ENCODE results near the gene BATF2. TPM values are rescaled to one million over a fixed set of nuclear protein-coding genes. Genes with fewer than 3 reads are reported as not detected.
"Not testable (repeated sequence)": the region's sequence is repeated elsewhere in the genome, so short reads cannot be mapped to it uniquely, and the experiment has no call there.

BATF2 gene
- total and polyA plus RNA-seq, 11 donors, result 0.87 to 33.4 (median 1.6) TPM

DNA sequence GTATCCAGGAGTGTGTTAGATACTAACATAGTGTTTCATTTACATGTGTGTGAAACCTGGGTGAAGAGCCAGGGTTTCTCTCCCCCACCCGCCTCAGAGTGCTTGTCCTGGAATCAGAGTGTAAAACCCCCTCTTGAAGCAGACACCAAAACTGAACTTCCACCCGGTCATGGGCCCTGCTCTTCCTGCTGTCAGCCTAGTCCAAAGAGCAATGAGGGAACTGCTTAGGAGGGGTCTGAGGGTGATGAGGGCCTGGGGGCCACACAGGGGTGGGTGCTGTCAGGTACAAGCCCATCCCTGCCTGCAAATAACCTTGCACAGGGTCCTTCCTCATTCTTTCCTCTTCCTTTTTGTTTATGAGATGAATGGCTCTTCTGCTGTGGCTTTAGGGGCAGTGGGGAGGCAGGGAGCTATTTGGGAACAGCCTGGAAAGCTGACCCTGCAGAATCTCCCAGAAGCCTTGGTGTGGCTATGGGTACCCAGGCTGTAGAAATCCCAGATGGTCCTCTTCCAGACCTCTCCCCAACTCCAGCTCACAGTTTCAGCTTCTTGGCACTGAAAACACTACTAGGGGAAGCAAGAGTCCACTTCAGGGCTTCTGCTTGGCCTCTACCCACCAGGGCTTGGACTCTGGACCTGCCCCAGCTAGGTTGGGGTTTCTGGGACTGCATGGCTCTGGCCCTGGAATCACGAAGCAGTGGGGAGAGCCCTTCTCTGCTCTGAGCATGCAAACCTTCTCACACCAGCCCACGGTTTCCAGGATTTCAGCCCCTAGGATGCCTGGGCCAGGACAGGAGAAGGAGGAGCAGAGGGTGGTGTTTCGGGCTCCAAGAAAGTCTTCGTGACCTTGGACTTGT lies 8.5 kb downstream of the BATF2 start:
- 76 to 86% (median 84%) methylated on average over 5 to 6 of the region's 6 CpGs for WGBS, 4 donors
- DNase-seq, result no peak
- Histone ChIP-seq H3K4me1 (peaks cover 0 to 53% (median 21%) of the 10 kb centered on the region in 12 donors), H3K9me3 (no peaks in the 10 kb centered on the region), H3K4me3 (no peak overlapping the region), H3K27me3 (no peaks in the 10 kb centered on the region), H3K27ac (no peak overlapping the region), H3K36me3 (peaks cover 0 to 29% (median 0%) of the 10 kb centered on the region in 9 donors)
- intact Hi-C loops (cut with DNase I), result no loop called here
- ATAC-seq, result no peak
- TF ChIP-seq CTCF (IDR thresholded peaks at IDR 0.05) (no peak), POLR2A (IDR thresholded peaks at IDR 0.05) (no peak)

DNA sequence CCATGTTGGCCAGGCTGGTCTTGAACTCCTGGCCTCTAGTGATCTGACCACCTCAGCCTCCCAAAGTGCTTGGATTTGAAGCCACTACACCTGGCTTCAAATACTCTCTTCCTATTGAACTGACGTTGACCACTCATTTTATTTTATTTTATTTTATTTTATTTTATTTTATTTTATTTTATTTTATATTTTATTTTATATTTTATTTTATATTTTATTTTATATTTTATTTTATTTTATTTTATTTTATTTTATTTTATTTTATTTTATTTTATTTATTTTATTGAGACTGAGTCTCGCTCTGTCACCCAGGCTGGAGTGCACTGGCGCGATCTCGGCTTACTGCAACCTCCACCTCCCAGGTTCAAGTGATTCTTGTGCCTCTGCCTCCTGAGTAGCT lies 13.4 kb downstream of the BATF2 start:
- H3K4me3 ChIP-seq; intact Hi-C loops (cut with DNase I); ATAC-seq; H3K9me3 ChIP-seq; H3K4me1 ChIP-seq; H3K36me3 ChIP-seq; H3K27ac ChIP-seq; H3K27me3 ChIP-seq; DNase-seq: not testable (repeated sequence)
- WGBS, 4 donors, result 72 to 89% (median 86%) methylated on average over 5 of the region's 5 CpGs

DNA sequence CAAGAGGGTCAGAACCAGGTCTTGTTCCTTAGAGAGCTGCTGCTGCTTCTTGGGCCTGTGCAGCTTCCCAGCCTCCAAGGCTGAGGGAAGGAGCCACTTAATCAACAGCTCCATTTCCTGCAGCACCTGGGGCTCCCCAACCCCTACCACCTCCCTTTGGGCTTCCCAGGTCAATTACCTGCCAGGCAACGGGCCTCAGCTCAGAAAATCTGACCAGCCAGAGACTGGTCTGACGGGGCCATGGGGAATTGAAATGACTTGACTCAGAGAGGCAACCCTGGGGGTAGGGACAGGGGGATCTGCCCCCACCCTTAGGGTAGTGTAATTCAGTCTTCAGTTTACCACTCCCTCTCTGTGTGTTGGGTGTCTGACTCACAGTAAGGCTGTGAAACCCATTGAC lies 20.1 kb downstream of the BATF2 start:
- WGBS, 4 donors, result 71 to 82% (median 78%) methylated on average over 2 of the region's 2 CpGs
- H3K9me3 ChIP-seq, result no peaks in the 10 kb centered on the region
- H3K27me3 ChIP-seq, result peaks cover 0 to 3% (median 0%) of the 10 kb centered on the region in 9 donors
- no peak for DNase-seq
- ATAC-seq, result no peak
- H3K36me3 ChIP-seq, result no peaks in the 10 kb centered on the region
- no peak overlapping the region for H3K27ac ChIP-seq
- no peak overlapping the region for H3K4me3 ChIP-seq
- peaks cover 0 to 9% (median 7%) of the 10 kb centered on the region in 12 donors for H3K4me1 ChIP-seq
- intact Hi-C loops (cut with DNase I), result loop anchor here in 1 of 10 donors (5.0 kb wide), 1 partner anchor 49 kb away; no protein-coding TSS in a partner anchor
- no peak for TF ChIP-seq POLR2A (IDR thresholded peaks at IDR 0.05)
- TF ChIP-seq CTCF (IDR thresholded peaks at IDR 0.05), result no peak

GRCh38 chr11:64974124-64974523 lies 22.6 kb downstream of the BATF2 start:
- TF ChIP-seq CTCF (IDR thresholded peaks at IDR 0.05), result no peak
- no peak for TF ChIP-seq POLR2A (IDR thresholded peaks at IDR 0.05)
- WGBS, 4 donors, result 79 to 89% (median 80%) methylated on average over 5 of the region's 5 CpGs
- no peak overlapping the region for H3K4me3 ChIP-seq
- intact Hi-C loops (cut with DNase I), result no loop called here
- H3K9me3 ChIP-seq, result no peaks in the 10 kb centered on the region
- no peak overlapping the region for H3K27ac ChIP-seq
- DNase-seq (no peak), ATAC-seq (no peak)
- peaks cover 0 to 3% (median 0%) of the 10 kb centered on the region in 9 donors for H3K27me3 ChIP-seq
- H3K4me1 ChIP-seq, result peaks cover 0 to 12% (median 10%) of the 10 kb centered on the region in 12 donors
- no peaks in the 10 kb centered on the region for H3K36me3 ChIP-seq
